Thyroid gland (tissue), 4 donors: ENCODE data around the gene ELMO2. TPM values are rescaled to one million over a fixed set of nuclear protein-coding genes. Genes with fewer than 3 reads are reported as not detected.

Experiments used
- DNase-seq, 2 donors: peaks; one replicate each; pipeline ENCODE4 v3.0.0-alpha.2; 2019
- H3K27ac ChIP-seq, 3 donors: fragments of 200-600 bp; sonication (generic); 1 replicate in 2 of 3; 2 replicates in 1 of 3; pipeline ENCODE4 v1.5.1; 2016 to 2019; ENCODE audit warnings: mild to moderate bottlenecking in 1 of 3, moderate library complexity in 1 of 3
- H3K27me3 ChIP-seq: fragments of 200-600 bp; sonication (generic); one replicate; pipeline ENCODE4 v1.5.1; 2019
- H3K36me3 ChIP-seq, 2 donors: fragments of 200-600 bp; sonication (generic); one replicate each; pipeline ENCODE4 v1.5.1; 2016 to 2019
- H3K4me1 ChIP-seq, 2 donors: fragments of 200-600 bp; sonication (generic); one replicate each; pipeline ENCODE4 v1.5.1; 2017 to 2019
- H3K4me3 ChIP-seq, 3 donors: fragments of 200-600 bp; sonication (generic); replicated peaks in 1 of 3; 1 replicate in 2 of 3; 2 replicates in 1 of 3; pipeline ENCODE4 v1.5.1; 2016; ENCODE audit warnings: mild to moderate bottlenecking in 1 of 3
- H3K9me3 ChIP-seq: fragments of 200-600 bp; sonication (generic); one replicate; pipeline ENCODE4 v1.5.1; 2017
- CTCF ChIP-seq, 6 experiments: fragments of 200-600 bp in 3 of 6; fragments of 450-650 bp in 3 of 6; sonication (generic) in 3 of 6; IDR thresholded peaks; one replicate each; pipeline ENCODE4 v1.5.1; 2016 to 2019; ENCODE audit warnings: antibody characterized with exemption in 6 of 6, mild to moderate bottlenecking in 2 of 6, inconsistent platforms in 1 of 6, moderate library complexity in 1 of 6
- POLR2A ChIP-seq, 2 donors: fragments of 450-650 bp; IDR thresholded peaks; one replicate each; pipeline ENCODE4 v1.6.1; 2017; ENCODE audit warnings: antibody characterized with exemption in 2 of 2, mild to moderate bottlenecking in 2 of 2, moderate library complexity in 1 of 2
- WGBS, 2 donors: methylation state at CpG; one replicate each; pipeline ENCODE4 v1.1.5; 2017; 5-methylcytosine and 5-hydroxymethylcytosine counted together
- intact Hi-C: fragments of 100-400 bp; cut with DNase I; formaldehyde crosslinking; loops from one replicate; pipeline ENCODE4 v1.15.1; 2023
- total RNA-seq, 4 donors: library from RNA; depleted of rRNA; stranded (reverse); fragments of >200 nt; gene quantifications; one replicate each; pipeline ENCODE4 v1.2.3, GENCODE V29; 2016

ELMO2 gene
- total RNA-seq, 4 donors from 2014 or later: 47.0 to 60.6 (median 54.6) TPM

GRCh38 chr20:46365487-46366220, 40.8 kb downstream of the ELMO2 start:
- intact Hi-C loops: no loop called here
- Histone ChIP-seq H3K9me3 (no peaks in the 10 kb centered on the region), H3K4me1 (peaks cover 6 to 23% of the 10 kb centered on the region in 2 donors), H3K36me3 (peaks cover 17 to 37% of the 10 kb centered on the region in 2 donors), H3K27me3 (no peaks in the 10 kb centered on the region), H3K27ac (no peak overlapping the region), H3K4me3 (no peak overlapping the region)
- no peak for DNase-seq
- TF ChIP-seq CTCF (IDR thresholded peaks at IDR 0.05) (no peak), POLR2A (IDR thresholded peaks at IDR 0.05) (no peak)
- 94% methylated on average over 5 of the region's 5 CpGs for WGBS, 2 donors

GRCh38 chr20:46364670-46365486, 41.5 kb downstream of the ELMO2 start:
- peak overlapping the region; percentile 35 to 100 (median 94) for H3K27ac ChIP-seq
- H3K4me1 ChIP-seq: peaks cover 6 to 23% of the 10 kb centered on the region in 2 donors
- no peak for DNase-seq
- H3K36me3 ChIP-seq: peaks cover 9 to 31% of the 10 kb centered on the region in 2 donors
- TF ChIP-seq POLR2A (IDR thresholded peaks at IDR 0.05) (no peak), CTCF (IDR thresholded peaks at IDR 0.05) (no peak)
- peak overlapping the region; percentile 34 to 99 (median 99) for H3K4me3 ChIP-seq
- no peaks in the 10 kb centered on the region for H3K27me3 ChIP-seq
- 63 to 64% methylated on average over 10 of the region's 10 CpGs for WGBS, 2 donors
- intact Hi-C loops: no loop called here
- no peaks in the 10 kb centered on the region for H3K9me3 ChIP-seq

DNA sequence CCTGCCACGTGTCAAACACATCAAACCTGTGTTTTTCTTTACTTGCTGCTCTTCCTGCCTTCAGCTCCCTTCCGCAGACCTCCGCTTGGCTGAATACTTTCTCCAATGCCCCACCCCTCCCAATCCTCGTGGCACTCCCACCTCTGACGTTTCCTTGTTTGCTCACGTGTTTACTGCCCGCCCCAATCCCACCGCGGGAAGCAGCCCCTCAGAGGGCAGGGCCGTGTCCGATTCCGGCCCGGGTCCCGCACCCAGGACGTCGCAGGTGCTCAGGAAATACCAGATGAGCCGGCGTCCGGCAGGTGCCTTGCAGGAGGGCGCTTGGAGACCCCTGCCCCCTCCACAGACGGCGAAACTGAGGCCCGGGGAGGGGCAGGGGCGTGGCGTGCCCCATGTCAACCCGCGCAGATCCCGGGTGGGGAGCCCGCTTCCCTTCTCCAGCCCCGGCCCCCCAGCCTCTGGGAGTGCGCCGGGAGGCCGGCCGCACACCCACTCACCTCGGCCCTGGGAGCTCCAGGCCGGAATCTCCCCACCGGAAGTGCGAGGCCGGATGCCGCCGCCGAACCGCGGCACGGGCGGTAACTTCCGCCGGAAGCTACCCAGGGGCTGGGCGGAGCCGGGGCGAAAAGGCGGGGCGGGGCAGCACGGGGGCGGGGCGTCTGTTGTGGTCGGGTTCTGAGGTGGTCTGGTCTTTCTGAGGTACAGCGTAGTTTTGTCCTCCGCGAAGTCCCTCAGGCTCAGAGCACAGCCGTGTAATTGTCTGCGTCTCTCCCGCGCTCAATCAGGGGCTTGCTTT, 42.3 kb downstream of the ELMO2 start:
- Histone ChIP-seq H3K27ac (peak overlapping the region; percentile 94 to 100 (median 94)), H3K9me3 (no peaks in the 10 kb centered on the region), H3K36me3 (peaks cover 9 to 25% of the 10 kb centered on the region in 2 donors), H3K4me3 (peak overlapping the region; percentile 34 to 99 (median 99)), H3K4me1 (peaks cover 6 to 23% of the 10 kb centered on the region in 2 donors), H3K27me3 (no peaks in the 10 kb centered on the region)
- DNase-seq: peak; percentile 89
- intact Hi-C loops: no loop called here
- TF ChIP-seq POLR2A (IDR thresholded peaks at IDR 0.05) (peak; percentile 13 to 76), CTCF (IDR thresholded peaks at IDR 0.05) (no peak)
- whole genome bisulfite sequencing, 2 donors: 0 to 1% methylated on average over 38 to 45 of the region's 64 CpGs

DNA sequence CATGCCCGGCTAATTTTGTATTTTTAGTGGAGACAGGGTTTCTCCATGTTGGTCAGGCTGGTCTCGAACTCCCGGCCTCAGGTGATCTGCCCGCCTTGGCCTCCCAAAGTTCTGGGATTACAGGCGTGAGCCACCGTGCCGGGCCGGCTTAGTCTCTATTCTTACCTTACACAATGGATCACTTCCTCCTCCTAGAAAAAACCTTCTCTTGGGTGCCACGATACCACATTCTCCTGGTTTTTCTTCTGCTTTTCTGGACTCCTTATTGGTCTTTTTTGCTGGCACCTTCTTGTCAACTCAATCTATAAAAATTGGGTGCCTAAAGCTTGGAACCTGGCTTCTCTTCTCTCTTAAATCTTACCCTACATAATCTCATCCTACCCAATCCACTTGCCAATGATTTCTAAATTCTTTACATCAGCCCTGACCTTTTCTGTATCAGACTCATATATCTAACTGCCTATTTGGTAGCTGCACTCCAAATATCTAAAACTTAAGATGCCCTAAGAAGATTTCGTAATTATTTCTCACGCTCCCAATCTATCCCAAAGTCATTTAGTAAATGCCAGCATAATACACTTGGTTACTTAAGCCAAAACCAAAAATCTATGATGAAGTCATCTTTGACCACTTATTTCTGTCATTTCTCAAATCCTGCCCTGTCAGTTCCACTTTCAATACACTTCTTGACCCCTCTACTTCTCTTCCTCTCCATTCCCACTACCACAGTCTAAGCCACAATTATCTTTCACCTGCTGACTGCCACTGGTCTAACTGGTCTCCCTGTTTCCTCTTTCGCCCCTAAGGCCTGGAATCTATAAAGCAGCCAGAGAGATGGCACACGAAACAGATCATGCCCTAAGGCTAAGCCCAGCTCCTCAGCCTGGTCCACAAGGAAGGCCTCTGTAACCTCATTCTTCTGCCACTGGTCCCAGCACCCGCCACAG, 43.2 kb downstream of the ELMO2 start:
- DNase-seq: no peak
- peak overlapping the region in 2 of 3 donors; percentile 94 to 100 for H3K27ac ChIP-seq
- H3K4me1 ChIP-seq: peaks cover 6 to 23% of the 10 kb centered on the region in 2 donors
- H3K27me3 ChIP-seq: no peaks in the 10 kb centered on the region
- TF ChIP-seq CTCF (IDR thresholded peaks at IDR 0.05) (no peak), POLR2A (IDR thresholded peaks at IDR 0.05) (no peak)
- 68 to 76% methylated on average over 14 of the region's 14 CpGs for WGBS, 2 donors
- H3K4me3 ChIP-seq: peak overlapping the region; percentile 34 to 99 (median 99)
- H3K36me3 ChIP-seq: peaks cover 9 to 17% of the 10 kb centered on the region in 2 donors
- no peaks in the 10 kb centered on the region for H3K9me3 ChIP-seq
- intact Hi-C loops: no loop called here
